HUES64 (cell line): Measurements from ENCODE around the gene UBR4.
A peak's percentile ranks its signal among the peaks of the same experiment; 100 is the strongest.

Experiments
- H3K27ac ChIP-seq: 2 replicates; pipeline ENCODE4 v1.7.0; 2013; ENCODE audit warnings: low read depth, low read length, inconsistent platforms
- H3K27me3 ChIP-seq: 2 replicates; pipeline ENCODE4 v1.6.1; 2013; ENCODE audit warnings: mild to moderate bottlenecking, low read length; ENCODE audit not compliant: insufficient read depth
- H3K36me3 ChIP-seq: 2 replicates; pipeline ENCODE4 v1.6.1; 2013; ENCODE audit warnings: mild to moderate bottlenecking, low read length; ENCODE audit not compliant: insufficient read depth
- H3K4me1 ChIP-seq: 2 replicates; pipeline ENCODE4 v1.6.1; 2013; ENCODE audit warnings: mild to moderate bottlenecking, low read length, moderate library complexity; ENCODE audit not compliant: insufficient read depth
- H3K4me3 ChIP-seq: 2 replicates; pipeline ENCODE4 v1.5.1; 2013; ENCODE audit warnings: mild to moderate bottlenecking, low read length, moderate library complexity
- H3K9ac ChIP-seq: 2 replicates; pipeline ENCODE4 v1.6.1; 2013; ENCODE audit warnings: mild to moderate bottlenecking, low read depth, low read length
- H3K9me3 ChIP-seq: 2 replicates; pipeline ENCODE4 v1.6.1; 2013; ENCODE audit warnings: low read depth, low read length; ENCODE audit not compliant: insufficient read depth
- WGBS: fragments of 150-250, 120-280 bp; methylation state at CpG from one replicate; pipeline ENCODE4 v1.1.7; 2013; ENCODE audit warnings: missing lambda C conversion rate; 5-methylcytosine and 5-hydroxymethylcytosine counted together

UBR4 gene

GRCh38 chr1:19164274-19165015 is 45.6 kb downstream of the UBR4 start:
- Histone ChIP-seq H3K9ac (no peak overlapping the region), H3K36me3 (peaks cover 99% of the 10 kb centered on the region), H3K27ac (no peak overlapping the region), H3K9me3 (no peaks in the 10 kb centered on the region), H3K27me3 (no peaks in the 10 kb centered on the region), H3K4me3 (no peak overlapping the region), H3K4me1 (no peaks in the 10 kb centered on the region)
- WGBS = 97% methylated on average over 10 of the region's 10 CpGs

GRCh38 chr1:19163261-19163660 is 46.8 kb downstream of the UBR4 start:
- Histone ChIP-seq H3K27me3 (no peaks in the 10 kb centered on the region), H3K4me3 (no peak overlapping the region), H3K9ac (no peak overlapping the region), H3K4me1 (no peaks in the 10 kb centered on the region), H3K27ac (no peak overlapping the region), H3K9me3 (no peaks in the 10 kb centered on the region), H3K36me3 (peaks cover 100% of the 10 kb centered on the region)
- 89% methylated on average over 1 of the region's 1 CpG for WGBS

- Histone ChIP-seq H3K36me3 (peaks cover 100% of the 10 kb centered on the region), H3K9ac (no peak overlapping the region), H3K27me3 (no peaks in the 10 kb centered on the region), H3K9me3 (no peaks in the 10 kb centered on the region), H3K4me1 (no peaks in the 10 kb centered on the region), H3K4me3 (no peak overlapping the region), H3K27ac (no peak overlapping the region)
- 96% methylated on average over 7 of the region's 7 CpGs for WGBS
Measured at GRCh38 chr1:19160831-19161230, 49.2 kb downstream of the UBR4 start.

GRCh38 chr1:19157653-19158052 is 52.4 kb downstream of the UBR4 start:
- Histone ChIP-seq H3K4me3 (no peak overlapping the region), H3K27me3 (no peaks in the 10 kb centered on the region), H3K27ac (no peak overlapping the region), H3K9ac (no peak overlapping the region), H3K36me3 (peaks cover 100% of the 10 kb centered on the region), H3K4me1 (no peaks in the 10 kb centered on the region), H3K9me3 (no peaks in the 10 kb centered on the region)
- 98% methylated on average over 8 of the region's 8 CpGs for WGBS

GRCh38 chr1:19156676-19157075 is 53.4 kb downstream of the UBR4 start:
- 96% methylated on average over 5 of the region's 5 CpGs for WGBS
- Histone ChIP-seq H3K9ac (no peak overlapping the region), H3K36me3 (peaks cover 100% of the 10 kb centered on the region), H3K27ac (no peak overlapping the region), H3K27me3 (no peaks in the 10 kb centered on the region), H3K4me3 (no peak overlapping the region), H3K9me3 (no peaks in the 10 kb centered on the region), H3K4me1 (no peaks in the 10 kb centered on the region)

GRCh38 chr1:19154876-19155275 is 55.2 kb downstream of the UBR4 start:
- WGBS = 94% methylated on average over 7 of the region's 7 CpGs
- Histone ChIP-seq H3K27me3 (no peaks in the 10 kb centered on the region), H3K9ac (no peak overlapping the region), H3K27ac (no peak overlapping the region), H3K9me3 (no peaks in the 10 kb centered on the region), H3K36me3 (peaks cover 100% of the 10 kb centered on the region), H3K4me3 (no peak overlapping the region), H3K4me1 (no peaks in the 10 kb centered on the region)

- Histone ChIP-seq H3K4me1 (no peaks in the 10 kb centered on the region), H3K9ac (no peak overlapping the region), H3K36me3 (peaks cover 100% of the 10 kb centered on the region), H3K27me3 (no peaks in the 10 kb centered on the region), H3K4me3 (no peak overlapping the region), H3K27ac (no peak overlapping the region), H3K9me3 (no peaks in the 10 kb centered on the region)
- WGBS = 92% methylated on average over 6 of the region's 7 CpGs
Measured at GRCh38 chr1:19153169-19153568, 56.9 kb downstream of the UBR4 start.

- H3K36me3 ChIP-seq = peaks cover 100% of the 10 kb centered on the region
- no peak overlapping the region for H3K4me3 ChIP-seq
- H3K9ac ChIP-seq = no peak overlapping the region
- H3K27ac ChIP-seq = no peak overlapping the region
- H3K27me3 ChIP-seq = no peaks in the 10 kb centered on the region
- no peaks in the 10 kb centered on the region for H3K4me1 ChIP-seq
- H3K9me3 ChIP-seq = no peaks in the 10 kb centered on the region
- 98% methylated on average over 9 of the region's 9 CpGs for WGBS
Measured at GRCh38 chr1:19151537-19151936, 58.5 kb downstream of the UBR4 start.

- Histone ChIP-seq H3K36me3 (peaks cover 100% of the 10 kb centered on the region), H3K9me3 (no peaks in the 10 kb centered on the region), H3K27me3 (no peaks in the 10 kb centered on the region), H3K9ac (no peak overlapping the region), H3K4me3 (no peak overlapping the region), H3K27ac (no peak overlapping the region), H3K4me1 (no peaks in the 10 kb centered on the region)
- 95% methylated on average over 3 of the region's 3 CpGs for whole genome bisulfite sequencing
Measured at GRCh38 chr1:19149736-19150135, 60.3 kb downstream of the UBR4 start.

GRCh38 chr1:19140465-19140864 is 69.6 kb downstream of the UBR4 start:
- Histone ChIP-seq H3K4me1 (no peaks in the 10 kb centered on the region), H3K9ac (no peak overlapping the region), H3K9me3 (peaks cover 3% of the 10 kb centered on the region; the same call in 1 of the 2 replicates), H3K27ac (peak overlapping the region; percentile 53; the same call in 1 of the 2 replicates), H3K36me3 (peaks cover 99% of the 10 kb centered on the region), H3K27me3 (no peaks in the 10 kb centered on the region), H3K4me3 (no peak overlapping the region)
- 83% methylated on average over 12 of the region's 12 CpGs for WGBS

- Histone ChIP-seq H3K27me3 (no peaks in the 10 kb centered on the region), H3K4me1 (no peaks in the 10 kb centered on the region), H3K4me3 (no peak overlapping the region), H3K9me3 (peaks cover 8% of the 10 kb centered on the region; the same call in 1 of the 2 replicates), H3K27ac (peak overlapping the region; percentile 1; the same call in 1 of the 2 replicates), H3K36me3 (peaks cover 99% of the 10 kb centered on the region), H3K9ac (no peak overlapping the region)
- 30% methylated on average over 3 of the region's 3 CpGs for WGBS
Measured at GRCh38 chr1:19139711-19140110, 70.4 kb downstream of the UBR4 start.
